Measurements from ENCODE around the gene CCDC33.

Gene CCDC33

GRCh38 chr15:74381481-74381880 lies 145.4 kb downstream of the CCDC33 start:
- DNase-seq (ENCODE audit: low read depth, low spot score): no peak

GRCh38 chr15:74382004-74382816 lies 146.1 kb downstream of the CCDC33 start:
- no peak for DNase-seq (ENCODE audit: low read depth, low spot score)

GRCh38 chr15:74383286-74383685 lies 147.2 kb downstream of the CCDC33 start:
- no peak for DNase-seq (ENCODE audit: low read depth, low spot score)

- no peak for DNase-seq (ENCODE audit: low read depth, low spot score)
Measured at GRCh38 chr15:74383695-74384565, 147.8 kb downstream of the CCDC33 start.

- DNase-seq (ENCODE audit: low read depth, low spot score): no peak
Measured at GRCh38 chr15:74384566-74384880, 148.4 kb downstream of the CCDC33 start.

GRCh38 chr15:74384881-74385643 lies 148.9 kb downstream of the CCDC33 start:
- DNase-seq (ENCODE audit: low read depth, low spot score): no peak

GRCh38 chr15:74385733-74386132 lies 149.6 kb downstream of the CCDC33 start:
- DNase-seq (ENCODE audit: low read depth, low spot score): no peak
